ENCODE measurements around the gene ARHGAP31.

Gene ARHGAP31

GRCh38 chr3:119296727-119297122 lies 2.5 kb downstream of the ARHGAP31 start:
- TF ChIP-seq CTCF (IDR thresholded peaks at IDR 0.05; ENCODE audit: insufficient read depth, missing control alignments) = no peak
- DNase-seq (ENCODE audit: insufficient read length, low spot score) = no peak
- FAIRE-seq = no peak

- FAIRE-seq = no peak
- no peak for TF ChIP-seq CTCF (IDR thresholded peaks at IDR 0.05; ENCODE audit: insufficient read depth, missing control alignments)
- DNase-seq (ENCODE audit: insufficient read length, low spot score) = no peak
Observed at GRCh38 chr3:119297169-119297568, 3.0 kb downstream of the ARHGAP31 start.

- TF ChIP-seq CTCF (IDR thresholded peaks at IDR 0.05; ENCODE audit: insufficient read depth, missing control alignments) = no peak
- FAIRE-seq (no peak), DNase-seq (ENCODE audit: insufficient read length, low spot score) (no peak)
Observed at GRCh38 chr3:119298565-119298941, 4.4 kb downstream of the ARHGAP31 start.

GRCh38 chr3:119300991-119301391 lies 6.8 kb downstream of the ARHGAP31 start:
- TF ChIP-seq CTCF (IDR thresholded peaks at IDR 0.05; ENCODE audit: insufficient read depth, missing control alignments) = no peak
- DNase-seq (ENCODE audit: insufficient read length, low spot score) (no peak), FAIRE-seq (no peak)

- no peak for FAIRE-seq
- TF ChIP-seq CTCF (IDR thresholded peaks at IDR 0.05; ENCODE audit: insufficient read depth, missing control alignments) = no peak
- no peak for DNase-seq (ENCODE audit: insufficient read length, low spot score)
Observed at GRCh38 chr3:119301662-119302061, 7.5 kb downstream of the ARHGAP31 start.

GRCh38 chr3:119302697-119303551 lies 8.7 kb downstream of the ARHGAP31 start:
- no peak for TF ChIP-seq CTCF (IDR thresholded peaks at IDR 0.05; ENCODE audit: insufficient read depth, missing control alignments)
- FAIRE-seq (no peak), DNase-seq (ENCODE audit: insufficient read length, low spot score) (no peak)

GRCh38 chr3:119304201-119304713 lies 10.1 kb downstream of the ARHGAP31 start:
- no peak for DNase-seq (ENCODE audit: insufficient read length, low spot score)
- no peak for FAIRE-seq
- TF ChIP-seq CTCF (IDR thresholded peaks at IDR 0.05; ENCODE audit: insufficient read depth, missing control alignments) = no peak
